Muscle layer of duodenum (tissue), 2 donors: ENCODE data around the gene BAHCC1.
A peak's percentile ranks its signal among the peaks of the same experiment; 100 is the strongest.

Experiments used
- H3K27ac ChIP-seq: one replicate; pipeline ENCODE4 v1.7.0; 2013; ENCODE audit warnings: mild to moderate bottlenecking, low read length
- H3K27me3 ChIP-seq: one replicate; pipeline ENCODE4 v1.7.0; 2013; ENCODE audit warnings: low read depth, mild to moderate bottlenecking, control low read depth, low read length
- H3K36me3 ChIP-seq, 2 donors: one replicate each; pipeline ENCODE4 v1.7.0; 2013; ENCODE audit warnings: low read length in 2 of 2, control low read depth in 1 of 2, mild to moderate bottlenecking in 1 of 2; ENCODE audit not compliant: insufficient read depth in 2 of 2, control insufficient read depth in 1 of 2
- H3K4me1 ChIP-seq, 2 donors: one replicate each; pipeline ENCODE4 v1.7.0; 2013; ENCODE audit warnings: low read length in 2 of 2, mild to moderate bottlenecking in 2 of 2, control low read depth in 1 of 2, moderate library complexity in 1 of 2; ENCODE audit not compliant: insufficient read depth in 2 of 2, control insufficient read depth in 1 of 2
- H3K4me3 ChIP-seq, 2 donors: one replicate each; pipeline ENCODE4 v1.7.0; 2013; ENCODE audit warnings: low read length in 2 of 2, low read depth in 1 of 2, mild to moderate bottlenecking in 1 of 2
- H3K9me3 ChIP-seq, 2 donors: one replicate each; pipeline ENCODE4 v1.7.0; 2013; ENCODE audit warnings: low read length in 2 of 2, control low read depth in 1 of 2, mild to moderate bottlenecking in 1 of 2; ENCODE audit not compliant: control insufficient read depth in 1 of 2
- donor health status: healthy.

The BAHCC1 gene

GRCh38 chr17:81476635-81477034 lies 81.4 kb downstream of the BAHCC1 start:
- no peak overlapping the region for H3K4me3 ChIP-seq
- H3K36me3 ChIP-seq, result no peaks in the 10 kb centered on the region
- no peaks in the 10 kb centered on the region for H3K9me3 ChIP-seq
- H3K27me3 ChIP-seq, result no peaks in the 10 kb centered on the region
- H3K27ac ChIP-seq, result no peak overlapping the region
- peaks cover 1 to 14% of the 10 kb centered on the region in 2 donors for H3K4me1 ChIP-seq

- Histone ChIP-seq H3K4me1 (peaks cover 3 to 19% of the 10 kb centered on the region in 2 donors), H3K27ac (no peak overlapping the region), H3K9me3 (no peaks in the 10 kb centered on the region), H3K36me3 (no peaks in the 10 kb centered on the region), H3K27me3 (no peaks in the 10 kb centered on the region), H3K4me3 (no peak overlapping the region)
Observed at GRCh38 chr17:81477173-81477572, 81.9 kb downstream of the BAHCC1 start.

GRCh38 chr17:81478119-81478518 lies 82.9 kb downstream of the BAHCC1 start:
- no peak overlapping the region for H3K27ac ChIP-seq
- no peaks in the 10 kb centered on the region for H3K36me3 ChIP-seq
- H3K4me1 ChIP-seq, result peaks cover 3 to 21% of the 10 kb centered on the region in 2 donors
- no peaks in the 10 kb centered on the region for H3K9me3 ChIP-seq
- H3K4me3 ChIP-seq, result no peak overlapping the region
- H3K27me3 ChIP-seq, result no peaks in the 10 kb centered on the region

GRCh38 chr17:81479175-81480071 lies 84.2 kb downstream of the BAHCC1 start:
- Histone ChIP-seq H3K4me1 (peaks cover 3 to 31% of the 10 kb centered on the region in 2 donors), H3K27me3 (no peaks in the 10 kb centered on the region), H3K9me3 (no peaks in the 10 kb centered on the region), H3K4me3 (no peak overlapping the region), H3K27ac (no peak overlapping the region), H3K36me3 (no peaks in the 10 kb centered on the region)

GRCh38 chr17:81480140-81481072 lies 85.1 kb downstream of the BAHCC1 start:
- Histone ChIP-seq H3K9me3 (no peaks in the 10 kb centered on the region), H3K36me3 (no peaks in the 10 kb centered on the region), H3K4me1 (peaks cover 3 to 31% of the 10 kb centered on the region in 2 donors), H3K27me3 (no peaks in the 10 kb centered on the region), H3K27ac (no peak overlapping the region), H3K4me3 (peak overlapping the region in 1 of 2 donors; percentile 57)

GRCh38 chr17:81481073-81481799 lies 86.0 kb downstream of the BAHCC1 start:
- Histone ChIP-seq H3K36me3 (no peaks in the 10 kb centered on the region), H3K4me3 (peak overlapping the region; percentile 57), H3K27me3 (no peaks in the 10 kb centered on the region), H3K9me3 (no peaks in the 10 kb centered on the region), H3K27ac (no peak overlapping the region), H3K4me1 (peaks cover 3 to 31% of the 10 kb centered on the region in 2 donors)

GRCh38 chr17:81481815-81482505 lies 86.7 kb downstream of the BAHCC1 start:
- no peaks in the 10 kb centered on the region for H3K36me3 ChIP-seq
- H3K4me3 ChIP-seq, result peak overlapping the region; percentile 57
- no peaks in the 10 kb centered on the region for H3K9me3 ChIP-seq
- H3K27me3 ChIP-seq, result no peaks in the 10 kb centered on the region
- peaks cover 3 to 31% of the 10 kb centered on the region in 2 donors for H3K4me1 ChIP-seq
- H3K27ac ChIP-seq, result no peak overlapping the region

- H3K9me3 ChIP-seq, result no peaks in the 10 kb centered on the region
- peaks cover 3 to 36% of the 10 kb centered on the region in 2 donors for H3K4me1 ChIP-seq
- H3K4me3 ChIP-seq, result no peak overlapping the region
- no peaks in the 10 kb centered on the region for H3K36me3 ChIP-seq
- H3K27me3 ChIP-seq, result no peaks in the 10 kb centered on the region
- no peak overlapping the region for H3K27ac ChIP-seq
Observed at GRCh38 chr17:81482673-81483072, 87.4 kb downstream of the BAHCC1 start.

- Histone ChIP-seq H3K4me3 (peak overlapping the region in 1 of 2 donors; percentile 57), H3K27me3 (no peaks in the 10 kb centered on the region), H3K9me3 (no peaks in the 10 kb centered on the region), H3K4me1 (peaks cover 3 to 39% of the 10 kb centered on the region in 2 donors), H3K36me3 (no peaks in the 10 kb centered on the region), H3K27ac (no peak overlapping the region)
Observed at GRCh38 chr17:81483085-81483861, 88.0 kb downstream of the BAHCC1 start.

GRCh38 chr17:81483862-81484194 lies 88.6 kb downstream of the BAHCC1 start:
- Histone ChIP-seq H3K27ac (no peak overlapping the region), H3K36me3 (no peaks in the 10 kb centered on the region), H3K9me3 (no peaks in the 10 kb centered on the region), H3K4me3 (peak overlapping the region in 1 of 2 donors; percentile 57), H3K27me3 (no peaks in the 10 kb centered on the region), H3K4me1 (peaks cover 3 to 44% of the 10 kb centered on the region in 2 donors)
